Right lobe of liver (tissue), 6 donors: Measurements from ENCODE around the gene PEF1. TPM values are rescaled to one million over a fixed set of nuclear protein-coding genes. Genes with fewer than 3 reads are reported as not detected.

ENCODE experiments used
- ATAC-seq, 4 donors: fragments of 200-7000 bp; cut with Tn5 transposase; one replicate each; pipeline ENCODE4 v1.9.1; 2020; ENCODE audit warnings: mild to moderate bottlenecking in 4 of 4, moderate library complexity in 4 of 4
- DNase-seq, 3 donors: peaks; one replicate each; pipeline ENCODE4 v3.0.0-alpha.2; 2020
- H3K27ac ChIP-seq, 3 donors: fragments of 200-600 bp; one replicate each; pipeline ENCODE4 v1.8.0; 2022
- H3K27me3 ChIP-seq, 2 donors: fragments of 200-600 bp; one replicate each; pipeline ENCODE4 v1.8.0; 2022
- H3K36me3 ChIP-seq, 4 donors: fragments of 200-600 bp; sonication (generic) in 1 of 4; one replicate each; pipeline versions ENCODE4 v1.5.1 to v1.8.0; 2017 to 2022; ENCODE audit warnings: control low read depth in 1 of 4
- H3K4me1 ChIP-seq, 4 donors: fragments of 200-600 bp; sonication (generic) in 1 of 4; one replicate each; pipeline versions ENCODE4 v1.5.1 to v1.8.0; 2017 to 2022; ENCODE audit warnings: control low read depth in 1 of 4
- H3K4me3 ChIP-seq, 3 donors: fragments of 200-600 bp; one replicate each; pipeline ENCODE4 v1.8.0; 2022
- H3K9me3 ChIP-seq, 4 donors: fragments of 200-600 bp; sonication (generic) in 1 of 4; one replicate each; pipeline versions ENCODE4 v1.5.1 to v1.8.0; 2017 to 2022; ENCODE audit warnings: control low read depth in 1 of 4
- CTCF ChIP-seq, 4 donors: fragments of 200-600 bp in 3 of 4; fragments of 450-650 bp in 1 of 4; IDR thresholded peaks; one replicate each; pipeline versions ENCODE4 v1.5.1 to v1.8.0; 2016 to 2022; ENCODE audit warnings: antibody characterized with exemption in 4 of 4, mild to moderate bottlenecking in 2 of 4
- POLR2A ChIP-seq: fragments of 450-650 bp; IDR thresholded peaks from one replicate; pipeline ENCODE4 v1.6.1; 2017; ENCODE audit warnings: antibody characterized with exemption, mild to moderate bottlenecking
- WGBS: methylation state at CpG from one replicate; pipeline ENCODE4 v1.1.6; 2018; ENCODE audit warnings: low coverage, low lambda C conversion rate; ENCODE audit not compliant: insufficient coverage; ENCODE audit errors: missing lambda C conversion rate; 5-methylcytosine and 5-hydroxymethylcytosine counted together
- intact Hi-C, 2 donors: fragments of 100-400 bp; cut with DNase I; formaldehyde crosslinking; loops; one replicate each; pipeline versions ENCODE4 v1.11.2 to v1.14.1; 2022
- total RNA-seq, 6 experiments: library from RNA; depleted of rRNA in 2 of 6; stranded (reverse); fragments of >200 nt in 2 of 6; fragmentation: NEBNext Ultra II Directional in 3 of 6; extraction: Animal tissue kit (Norgen Biotek cat#: 25700) in 3 of 6; gene quantifications; one replicate each; pipeline versions ENCODE4 v1.1.0 to v1.2.4, GENCODE V29; 2016 to 2023
- donor health status: DM: no; HTN: yes; CAD: no.
- donor health status: DM: no; HTN: no; CAD: no.
- donor health status: DM: no; HTN: no; CAD: no.
- donor health status: DM: no; HTN: yes; CAD: no.
- donor health status: DM: no; HTN: yes; CAD: no.

Gene PEF1
- total RNA-seq, 6 experiments from 2014 or later = 23.9 to 47.5 (median 32.5) TPM

DNA sequence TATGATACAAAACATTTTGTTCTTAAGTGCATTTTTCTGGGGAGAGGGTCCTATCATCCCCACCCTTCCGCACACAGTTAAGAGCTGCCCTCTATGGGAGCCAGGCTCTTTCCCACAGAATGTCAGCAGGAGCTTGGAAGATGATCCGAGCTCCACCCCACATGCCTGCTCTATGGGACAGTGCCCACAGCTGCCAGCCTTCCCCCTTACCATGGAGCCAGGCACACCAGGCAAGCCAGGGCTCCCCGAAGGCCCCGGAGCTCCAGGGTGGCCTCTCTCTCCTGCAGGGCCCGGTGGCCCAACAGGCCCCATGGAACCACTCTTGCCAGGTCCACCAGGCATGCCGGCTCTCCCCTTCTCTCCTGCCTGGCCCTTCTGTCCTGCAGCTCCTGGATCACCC is 10.4 kb upstream of the PEF1 start:
- H3K9me3 ChIP-seq = no peaks in the 10 kb centered on the region
- ATAC-seq (no peak), DNase-seq (no peak)
- H3K4me1 ChIP-seq = no peaks in the 10 kb centered on the region
- no peaks in the 10 kb centered on the region for H3K27me3 ChIP-seq
- intact Hi-C loops = no loop called here
- no peak overlapping the region for H3K4me3 ChIP-seq
- TF ChIP-seq CTCF (IDR thresholded peaks at IDR 0.05) (no peak), POLR2A (no peak)
- 100% methylated on average over 1 of the region's 6 CpGs for WGBS
- no peak overlapping the region for H3K27ac ChIP-seq
- H3K36me3 ChIP-seq = no peaks in the 10 kb centered on the region

DNA sequence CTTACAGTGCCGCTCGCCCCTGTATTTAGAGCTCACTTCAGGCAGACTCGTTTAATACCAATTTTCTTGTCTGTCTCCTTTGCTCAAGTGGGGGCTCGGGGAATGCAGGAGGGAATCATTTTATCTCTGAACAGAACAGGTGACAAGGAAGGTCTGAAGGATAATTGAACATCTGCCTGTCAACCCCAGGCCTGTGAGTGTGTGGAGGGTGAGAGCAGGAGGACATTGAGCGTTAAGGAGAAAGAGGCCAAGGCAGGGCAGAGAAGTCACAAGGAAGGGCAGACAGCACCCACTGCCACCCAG is 9.7 kb upstream of the PEF1 start:
- H3K4me1 ChIP-seq = no peaks in the 10 kb centered on the region
- H3K36me3 ChIP-seq = no peaks in the 10 kb centered on the region
- H3K9me3 ChIP-seq = no peaks in the 10 kb centered on the region
- DNase-seq (no peak), ATAC-seq (no peak)
- H3K27me3 ChIP-seq = no peaks in the 10 kb centered on the region
- intact Hi-C loops = no loop called here
- WGBS = 89% methylated on average over 5 of the region's 5 CpGs
- no peak overlapping the region for H3K4me3 ChIP-seq
- TF ChIP-seq CTCF (IDR thresholded peaks at IDR 0.05) (no peak), POLR2A (no peak)
- H3K27ac ChIP-seq = no peak overlapping the region

DNA sequence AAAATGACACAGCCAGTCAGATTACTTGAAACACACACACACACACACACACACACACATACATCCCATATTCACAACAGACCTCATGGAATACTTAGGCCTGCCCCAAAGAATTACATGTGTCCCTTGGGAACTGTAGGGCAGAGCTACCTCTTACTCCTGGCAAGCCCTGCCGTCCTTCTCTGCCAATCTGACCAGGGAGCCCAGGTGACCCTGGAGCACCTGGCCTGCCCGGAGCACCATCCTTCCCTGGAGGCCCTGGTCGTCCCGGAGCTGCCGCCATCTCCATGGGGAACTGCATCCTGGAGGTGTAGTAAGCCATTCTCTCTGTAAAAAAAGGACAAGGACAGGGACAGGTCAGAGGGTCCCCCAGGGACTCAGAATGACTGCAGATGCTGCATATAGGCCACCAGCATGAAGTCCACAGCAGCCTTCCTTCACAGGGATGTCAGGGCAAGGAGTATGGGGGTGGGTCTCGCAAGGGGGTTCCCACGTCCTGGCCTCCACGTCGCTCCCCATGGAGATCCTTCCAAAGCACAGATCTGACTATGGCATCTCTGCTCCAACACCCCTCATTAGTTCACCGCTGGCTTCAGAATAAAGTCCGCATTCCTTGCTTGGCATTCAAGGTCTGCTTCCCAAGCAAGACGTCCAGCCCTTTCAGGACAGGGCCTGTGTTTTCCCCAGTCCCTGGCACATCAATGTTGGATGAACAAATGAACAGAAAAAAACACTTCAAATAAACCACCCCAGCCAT is 9.2 kb upstream of the PEF1 start:
- Histone ChIP-seq H3K4me3 (no peak overlapping the region), H3K36me3 (no peaks in the 10 kb centered on the region), H3K27me3 (no peaks in the 10 kb centered on the region), H3K27ac (no peak overlapping the region), H3K4me1 (no peaks in the 10 kb centered on the region), H3K9me3 (no peaks in the 10 kb centered on the region)
- TF ChIP-seq POLR2A (no peak), CTCF (IDR thresholded peaks at IDR 0.05) (no peak)
- ATAC-seq = no peak
- intact Hi-C loops = no loop called here
- 78% methylated on average over 4 of the region's 12 CpGs for WGBS
- no peak for DNase-seq

DNA sequence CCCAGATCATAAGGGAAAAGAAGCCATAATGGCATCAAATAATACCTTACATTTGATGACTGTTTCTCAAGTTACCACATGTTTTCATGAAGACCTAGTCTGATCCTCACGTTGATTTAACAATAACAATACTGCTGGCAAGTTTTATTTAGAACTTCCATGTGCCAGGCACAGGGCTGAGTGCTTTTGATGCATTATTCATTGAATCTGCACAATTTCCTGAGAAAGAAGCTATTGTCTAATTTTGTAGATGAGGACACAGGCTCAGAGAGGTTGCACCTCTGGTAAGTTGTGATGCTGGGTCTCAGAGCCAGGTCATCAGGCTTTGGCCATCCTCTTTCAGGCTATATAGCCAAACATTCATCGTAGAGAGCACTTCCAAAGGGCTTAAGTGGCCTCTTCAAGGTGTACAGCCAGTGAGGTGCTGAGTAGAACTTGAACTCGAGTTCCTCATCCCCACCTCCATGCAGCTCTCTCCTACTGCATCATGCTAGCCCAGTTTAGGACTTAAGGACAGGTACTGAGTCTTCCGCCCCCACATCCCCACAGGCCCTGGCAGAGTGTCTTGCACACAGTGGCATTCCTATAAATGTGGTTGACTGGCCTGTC is 8.3 kb upstream of the PEF1 start:
- H3K4me1 ChIP-seq = no peaks in the 10 kb centered on the region
- ATAC-seq (no peak), DNase-seq (no peak)
- intact Hi-C loops = no loop called here
- H3K9me3 ChIP-seq = no peaks in the 10 kb centered on the region
- no peaks in the 10 kb centered on the region for H3K27me3 ChIP-seq
- no peak for TF ChIP-seq POLR2A
- TF ChIP-seq CTCF (IDR thresholded peaks at IDR 0.05) = no peak
- H3K27ac ChIP-seq = no peak overlapping the region
- H3K36me3 ChIP-seq = no peaks in the 10 kb centered on the region
- 50% methylated on average over 1 of the region's 4 CpGs for WGBS
- no peak overlapping the region for H3K4me3 ChIP-seq
